UCSD-AML1 (cell line): ENCODE results near the gene ADGRD1.
A peak's percentile ranks its signal among the peaks of the same experiment; 100 is the strongest.

Experiments
- DNase-seq: peaks from one replicate; lab custom pipeline; 2025; ENCODE audit not compliant: unreplicated experiment; lab: John Stamatoyannopoulos, UW

ADGRD1 gene

DNA sequence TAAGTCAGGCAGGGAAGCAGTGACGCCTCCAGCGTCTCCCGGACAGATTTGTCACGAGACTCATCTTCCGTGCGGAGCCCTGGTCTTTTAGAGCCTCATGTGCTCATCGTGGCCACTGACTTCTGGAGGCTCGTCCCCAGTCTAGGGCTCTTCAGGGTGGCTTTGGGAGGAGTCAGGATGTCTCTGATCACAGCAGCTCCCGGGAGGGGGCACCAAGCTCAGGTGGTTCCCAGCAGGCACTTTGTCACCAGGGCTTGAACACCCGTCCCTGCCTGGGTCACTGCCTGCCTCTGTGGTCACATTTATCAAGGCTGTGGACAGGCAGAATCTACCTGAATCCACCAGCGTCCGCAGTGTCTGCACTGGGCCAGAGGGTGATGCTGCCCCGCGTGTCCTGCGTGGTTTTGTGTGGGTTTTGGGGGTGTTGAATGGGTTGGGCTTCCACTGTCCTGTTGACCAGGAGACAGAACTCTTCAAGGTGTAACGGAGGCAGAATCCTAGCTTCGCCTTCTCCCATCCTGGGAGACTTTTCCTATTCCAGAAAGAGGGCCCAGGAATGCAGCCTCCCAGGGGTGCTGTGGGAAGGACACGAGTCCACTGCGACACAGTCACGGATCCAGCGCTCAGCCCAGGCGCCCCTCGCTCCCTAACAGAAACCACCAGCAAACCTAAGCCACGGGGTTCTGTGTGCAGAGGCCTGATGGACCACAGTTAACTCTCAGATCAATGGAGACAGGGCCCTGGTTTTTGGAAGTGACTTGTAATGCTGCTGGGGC lies 132.3 kb downstream of the ADGRD1 start:
- DNase-seq: no peak

DNA sequence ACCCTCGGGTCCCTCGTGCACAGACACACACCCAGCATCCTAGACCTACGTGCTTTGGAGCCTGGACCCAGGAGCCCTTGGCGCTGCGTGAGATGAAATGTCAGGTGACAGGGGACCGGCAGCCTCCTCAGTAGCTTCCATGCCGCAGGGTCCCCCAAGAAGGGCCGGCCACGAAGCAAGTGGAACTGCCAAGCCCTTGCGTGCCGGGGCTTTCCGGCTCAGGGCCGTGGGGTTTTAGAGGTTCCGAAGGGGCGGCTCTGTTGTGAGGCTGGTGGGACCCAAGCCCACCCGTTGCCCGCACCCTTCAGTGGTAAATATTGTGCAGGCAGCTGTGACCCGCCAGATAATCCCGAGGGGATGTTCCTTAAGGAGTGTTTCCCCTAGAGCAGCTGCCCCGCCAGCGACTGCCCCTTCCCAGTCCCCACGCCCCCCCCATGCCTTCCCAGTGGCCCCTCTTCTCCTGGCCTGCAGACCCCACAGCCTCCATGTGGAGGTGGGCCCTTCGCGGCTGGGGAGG lies 133.7 kb downstream of the ADGRD1 start:
- no peak for DNase-seq

DNA sequence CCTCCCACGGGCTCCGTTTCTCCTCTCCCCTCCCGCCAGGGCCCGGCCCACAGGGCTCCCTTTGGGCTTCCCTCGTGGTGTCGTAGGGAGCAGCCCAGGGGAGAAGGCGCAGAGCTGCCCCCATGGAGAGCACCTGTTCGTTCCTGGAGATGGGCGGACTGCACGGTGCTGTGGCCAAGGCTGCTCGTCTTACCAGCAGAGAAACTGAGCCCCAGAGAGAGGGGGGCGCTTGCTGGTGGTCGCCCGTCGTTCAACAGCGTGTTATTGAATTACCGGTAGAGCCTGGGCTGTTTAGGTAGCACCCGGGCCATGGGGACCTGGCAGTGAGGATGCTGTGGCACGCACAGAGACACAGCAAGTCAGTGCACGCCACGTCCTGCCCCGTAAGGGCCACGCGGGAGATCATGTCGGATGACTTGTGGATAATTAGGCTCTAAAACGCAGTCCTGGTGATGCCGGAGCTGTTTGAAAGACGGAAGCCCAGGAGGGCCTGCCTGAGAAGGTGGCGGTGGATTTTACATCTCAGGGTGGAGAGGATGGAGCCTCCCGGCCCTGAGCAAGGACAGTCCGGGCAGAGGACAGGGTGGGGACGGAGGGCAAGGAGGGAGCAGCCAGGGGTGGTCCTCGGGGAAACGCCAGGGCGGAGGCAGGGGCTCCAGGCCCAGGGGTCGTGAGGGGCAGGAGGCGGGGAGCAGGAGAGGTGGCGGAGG lies 134.4 kb downstream of the ADGRD1 start:
- no peak for DNase-seq

GRCh38 chr12:131088701-131089530 lies 135.2 kb downstream of the ADGRD1 start:
- DNase-seq: no peak

GRCh38 chr12:131089531-131090273 lies 136.0 kb downstream of the ADGRD1 start:
- no peak for DNase-seq

DNA sequence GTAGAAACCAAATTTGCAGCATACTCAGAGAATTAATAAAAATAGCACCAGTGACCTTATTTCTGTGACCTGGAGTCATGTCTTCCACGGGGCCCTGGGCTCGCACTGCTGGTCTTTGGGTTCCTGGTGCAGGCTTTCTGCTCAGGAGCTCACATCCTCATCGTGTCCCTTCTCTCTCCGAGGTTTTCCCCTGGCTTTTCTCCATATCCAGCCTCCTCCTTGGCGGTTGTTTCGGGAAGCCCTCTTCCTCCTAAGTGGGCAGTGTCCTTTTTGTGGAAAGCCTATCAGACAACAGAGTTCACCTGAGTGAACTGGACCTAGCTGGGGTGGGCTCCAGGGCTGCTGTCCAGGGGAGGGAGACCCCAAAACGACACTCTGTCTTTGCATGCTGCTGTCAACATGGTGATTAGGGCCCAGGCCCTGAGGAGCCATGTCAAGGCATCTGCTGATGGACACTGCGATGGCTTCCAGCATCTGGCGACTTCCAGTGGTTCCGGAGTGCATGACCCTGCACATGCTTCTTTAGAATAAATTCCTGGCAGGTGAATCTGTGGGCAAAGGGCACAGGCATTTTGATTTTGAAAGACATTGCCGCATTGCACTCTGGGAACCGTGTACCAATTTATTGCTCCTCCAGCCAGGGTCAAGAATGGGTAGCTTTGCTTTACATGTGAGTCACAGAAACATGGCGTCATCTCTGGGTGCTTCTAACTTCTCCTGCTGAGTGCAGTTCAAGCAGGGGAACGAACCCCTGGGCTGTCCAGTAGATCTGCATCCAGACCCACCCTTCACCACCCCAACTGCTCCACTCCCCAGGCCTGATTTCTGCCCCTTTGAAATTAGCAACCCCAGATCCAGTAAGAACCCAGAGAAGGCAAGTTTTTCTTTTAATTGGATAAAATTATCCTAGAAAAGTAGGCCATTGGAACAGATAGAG lies 136.8 kb downstream of the ADGRD1 start:
- no peak for DNase-seq

DNA sequence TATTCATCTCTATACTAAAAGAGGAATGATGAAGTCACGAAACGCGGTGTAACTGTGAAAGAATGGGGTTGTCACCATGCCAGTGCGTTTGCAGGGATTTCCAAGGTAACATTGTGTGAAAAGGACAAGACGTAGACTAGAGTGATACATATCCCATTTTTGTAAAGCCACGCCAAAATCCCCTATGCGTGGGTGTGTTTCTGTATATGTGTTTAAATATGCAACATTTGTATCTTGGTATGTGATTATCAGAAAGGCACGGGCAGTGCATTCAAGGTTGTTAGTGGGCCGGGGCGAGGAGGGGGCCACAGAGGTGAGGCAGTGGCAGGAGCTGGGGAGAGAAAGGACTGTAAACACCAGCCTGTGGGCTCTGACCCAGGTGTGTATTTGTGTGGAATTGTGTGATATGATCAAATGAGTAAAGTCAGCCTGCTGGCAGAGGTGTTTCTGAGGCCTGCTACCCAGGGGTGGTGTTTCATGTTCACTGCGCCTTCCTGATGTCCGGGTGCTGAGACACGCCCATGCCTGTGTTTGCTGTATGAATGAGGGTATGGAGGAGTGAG lies 137.8 kb downstream of the ADGRD1 start:
- no peak for DNase-seq

GRCh38 chr12:131091976-131092691 lies 138.4 kb downstream of the ADGRD1 start:
- DNase-seq: no peak

- DNase-seq: peak; percentile 47
Observed at GRCh38 chr12:131092901-131093603, 139.3 kb downstream of the ADGRD1 start.

DNA sequence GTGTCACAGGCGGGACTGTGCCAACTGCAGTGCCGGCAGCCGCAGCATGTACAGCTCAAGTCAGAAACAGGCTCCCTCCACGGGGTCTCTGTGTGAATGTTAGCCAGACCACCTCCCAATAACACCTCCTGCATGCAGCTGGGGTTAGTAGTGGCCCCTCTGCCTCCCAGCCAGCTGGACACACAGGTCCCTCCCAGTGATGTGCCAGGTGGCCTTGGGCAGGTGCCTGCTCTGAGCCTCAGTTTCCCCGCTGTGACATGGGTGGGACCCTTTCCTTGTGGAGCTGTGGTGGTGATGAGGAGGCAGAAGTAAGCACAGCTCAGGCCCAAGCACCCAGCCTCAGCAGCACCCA lies 139.9 kb downstream of the ADGRD1 start:
- DNase-seq: no peak

GRCh38 chr12:131093971-131094830 lies 140.5 kb downstream of the ADGRD1 start:
- no peak for DNase-seq

- DNase-seq: no peak
Observed at GRCh38 chr12:131094831-131095805, 141.4 kb downstream of the ADGRD1 start.

DNA sequence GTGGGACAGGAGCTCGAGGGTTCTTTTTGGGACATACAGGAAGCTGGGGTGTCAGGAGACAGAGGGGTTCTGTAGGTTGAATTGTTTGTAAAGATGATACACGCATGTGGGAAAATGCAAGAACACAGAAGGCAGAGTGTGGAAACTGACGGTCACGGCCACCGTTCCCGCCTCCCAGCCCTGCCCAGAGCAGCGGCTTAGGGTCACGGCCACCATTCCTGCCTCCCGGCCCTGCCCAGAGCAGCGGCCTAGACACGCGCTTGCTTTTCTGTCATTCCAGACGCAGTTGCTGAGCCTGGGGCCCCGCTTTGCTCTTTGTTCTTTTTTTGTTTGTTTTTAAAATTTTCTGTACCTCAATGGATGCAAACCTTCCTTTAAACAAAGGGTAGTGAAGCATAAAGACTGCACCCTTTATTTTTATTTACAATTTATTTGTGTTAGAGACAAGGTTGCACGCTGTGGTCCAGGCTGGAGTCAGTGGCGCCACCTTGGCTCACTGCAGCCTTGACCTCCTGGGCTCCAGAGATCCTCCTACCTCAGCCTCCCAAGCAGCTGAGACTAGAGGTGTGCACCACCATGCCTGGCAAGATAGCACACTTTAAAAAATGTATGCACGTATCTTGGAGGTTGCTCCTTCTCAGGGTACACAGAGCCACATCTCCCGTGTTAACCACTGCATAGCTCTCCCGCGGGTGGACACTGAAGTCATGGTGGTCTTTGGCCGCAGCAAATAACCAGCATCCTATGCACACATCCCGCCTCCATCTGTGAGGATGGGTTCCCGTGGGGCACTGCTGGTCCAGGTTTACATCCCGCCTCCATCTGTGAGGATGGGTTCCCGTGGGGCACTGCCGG lies 142.3 kb downstream of the ADGRD1 start:
- no peak for DNase-seq

GRCh38 chr12:131096681-131097181 lies 143.0 kb downstream of the ADGRD1 start:
- no peak for DNase-seq
